Ovary (tissue), 9 donors: ENCODE data around the gene ALG8. TPM values are rescaled to one million over a fixed set of nuclear protein-coding genes. Genes with fewer than 3 reads are reported as not detected.

Source experiments
- DNase-seq, 5 donors: peaks; one replicate each; pipeline ENCODE4 v3.0.0-alpha.2; 2019 to 2020
- H3K27ac ChIP-seq, 2 donors: fragments of 200-600 bp; one replicate each; pipeline versions ENCODE4 v1.5.1 to v1.8.0; 2019 to 2022
- H3K27me3 ChIP-seq: fragments of 200-600 bp; one replicate; pipeline ENCODE4 v1.8.0; 2022
- H3K36me3 ChIP-seq: fragments of 200-600 bp; sonication (generic); one replicate; pipeline ENCODE4 v1.5.1; 2019
- H3K4me1 ChIP-seq: one replicate; pipeline ENCODE4 v1.8.1; 2013; ENCODE audit warnings: mild to moderate bottlenecking, moderate library complexity; ENCODE audit not compliant: insufficient read depth
- H3K4me3 ChIP-seq: fragments of 200-600 bp; sonication (generic); one replicate; pipeline ENCODE4 v1.5.1; 2017
- H3K9me3 ChIP-seq, 2 donors: fragments of 200-600 bp in 1 of 2; sonication (generic) in 1 of 2; one replicate each; pipeline versions ENCODE4 v1.5.1 to v1.8.1; 2013 to 2019; ENCODE audit warnings: mild to moderate bottlenecking in 1 of 2, moderate library complexity in 1 of 2
- EP300 ChIP-seq: sonication (generic); formaldehyde crosslinking; IDR thresholded peaks from one replicate; pipeline ENCODE4 v1.6.1; 2017; ENCODE audit warnings: antibody characterized with exemption
- POLR2A ChIP-seq: fragments of 450-650 bp; IDR thresholded peaks from one replicate; pipeline ENCODE4 v1.6.1; 2017; ENCODE audit warnings: antibody characterized with exemption, mild to moderate bottlenecking, moderate library complexity
- WGBS, 3 donors: extraction: QIAGEN DNeasy Blood & Tissue Kit in 1 of 3; methylation state at CpG; one replicate each; pipeline versions ENCODE4 v1.1.5 to v1.1.7; 2013 to 2017; 5-methylcytosine and 5-hydroxymethylcytosine counted together
- intact Hi-C, 4 donors: fragments of 100-400 bp; cut with DNase I; formaldehyde crosslinking; loops; one replicate each; pipeline versions ENCODE4 v1.11.0 to v1.15.1; 2022 to 2023
- polyA plus RNA-seq, 2 donors: library from polyadenylated mRNA; stranded (reverse); fragments of 200-250 nt in 1 of 2; fragments of 350-450 nt in 1 of 2; fragmentation: Illumina TruSeq in 1 of 2; extraction: RNeasy Lipid Tissue Mini Kit (QIAGEN cat#74804) in 1 of 2; gene quantifications; one replicate each; pipeline ENCODE4 v1.2.3, GENCODE V29; 2013 to 2014
- total RNA-seq, 7 donors: library from RNA; depleted of rRNA in 2 of 7; stranded (reverse); fragments of >200 nt in 2 of 7; fragmentation: NEBNext Ultra II Directional in 3 of 7; extraction: Animal tissue kit (Norgen Biotek cat#: 25700) in 3 of 7; gene quantifications; one replicate each; pipeline versions ENCODE4 v1.1.0 to v1.2.4, GENCODE V29; 2016 to 2023
- TF ChIP-seq, protein P1 (sequence below), 3 donors: fragments of 450-650 bp in 2 of 3; fragments of 200-600 bp in 1 of 3; IDR thresholded peaks; one replicate each; pipeline versions ENCODE4 v1.5.1 to v1.8.0; 2016 to 2022; ENCODE audit warnings: antibody characterized with exemption in 3 of 3, mild to moderate bottlenecking in 1 of 3
- donor health status: DM: no; HTN: no; CAD: no; lungs with moderate emphysema.
- donor health status: DM: no; HTN: no; CAD: no.
- donor health status: Bipolar disorder and iron deficiency.
- donor health status: DM: yes; HTN: yes; CAD: no.
- donor health status: DM: no; HTN: no; CAD: no.
- donor health status: DM: yes; HTN: yes; CAD: no.

Gene ALG8
- total and polyA plus RNA-seq, 9 donors: 20.1 to 57.8 (median 28.5) TPM

- no peak overlapping the region for H3K27ac ChIP-seq
- TF ChIP-seq, protein P1, sequence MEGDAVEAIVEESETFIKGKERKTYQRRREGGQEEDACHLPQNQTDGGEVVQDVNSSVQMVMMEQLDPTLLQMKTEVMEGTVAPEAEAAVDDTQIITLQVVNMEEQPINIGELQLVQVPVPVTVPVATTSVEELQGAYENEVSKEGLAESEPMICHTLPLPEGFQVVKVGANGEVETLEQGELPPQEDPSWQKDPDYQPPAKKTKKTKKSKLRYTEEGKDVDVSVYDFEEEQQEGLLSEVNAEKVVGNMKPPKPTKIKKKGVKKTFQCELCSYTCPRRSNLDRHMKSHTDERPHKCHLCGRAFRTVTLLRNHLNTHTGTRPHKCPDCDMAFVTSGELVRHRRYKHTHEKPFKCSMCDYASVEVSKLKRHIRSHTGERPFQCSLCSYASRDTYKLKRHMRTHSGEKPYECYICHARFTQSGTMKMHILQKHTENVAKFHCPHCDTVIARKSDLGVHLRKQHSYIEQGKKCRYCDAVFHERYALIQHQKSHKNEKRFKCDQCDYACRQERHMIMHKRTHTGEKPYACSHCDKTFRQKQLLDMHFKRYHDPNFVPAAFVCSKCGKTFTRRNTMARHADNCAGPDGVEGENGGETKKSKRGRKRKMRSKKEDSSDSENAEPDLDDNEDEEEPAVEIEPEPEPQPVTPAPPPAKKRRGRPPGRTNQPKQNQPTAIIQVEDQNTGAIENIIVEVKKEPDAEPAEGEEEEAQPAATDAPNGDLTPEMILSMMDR (IDR thresholded peaks at IDR 0.05): no peak
- TF ChIP-seq EP300 (no peak), POLR2A (no peak)
- H3K27me3 ChIP-seq: no peaks in the 10 kb centered on the region
- no peak for DNase-seq
- intact Hi-C loops: no loop called here
- H3K4me3 ChIP-seq: no peak overlapping the region
- peaks cover 2% of the 10 kb centered on the region for H3K4me1 ChIP-seq
- 84 to 89% (median 84%) methylated on average over 2 of the region's 2 CpGs for WGBS, 3 donors
- H3K36me3 ChIP-seq: no peaks in the 10 kb centered on the region
- H3K9me3 ChIP-seq: no peaks in the 10 kb centered on the region
Observed at GRCh38 chr11:78070621-78071020, 68.8 kb downstream of the ALG8 start.

DNA sequence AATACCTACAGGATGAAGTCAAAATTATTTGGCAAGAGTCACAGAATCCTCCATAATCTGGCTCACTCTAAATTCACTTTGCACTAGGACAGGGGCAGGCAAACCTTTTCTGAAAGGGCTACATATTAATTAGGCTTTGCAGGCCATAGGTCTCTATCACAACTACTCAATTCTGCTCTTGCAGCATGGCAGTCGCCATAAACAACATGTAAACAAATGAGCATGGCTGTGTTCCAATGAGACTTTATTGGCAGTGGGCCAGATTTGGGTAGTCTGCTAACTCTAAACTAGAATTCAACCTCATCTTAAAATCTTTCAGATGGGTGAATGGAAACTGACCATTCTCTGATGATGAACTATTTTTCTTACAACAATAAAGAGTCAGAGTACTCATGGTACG is 70.0 kb downstream of the ALG8 start:
- intact Hi-C loops: no loop called here
- DNase-seq: no peak
- H3K27me3 ChIP-seq: no peaks in the 10 kb centered on the region
- TF ChIP-seq, protein P1 (IDR thresholded peaks at IDR 0.05): no peak
- no peak for TF ChIP-seq POLR2A
- TF ChIP-seq EP300: no peak
- no peak overlapping the region for H3K27ac ChIP-seq
- no peaks in the 10 kb centered on the region for H3K36me3 ChIP-seq
- 47 to 63% (median 59%) methylated on average over 2 of the region's 2 CpGs for WGBS, 3 donors
- no peaks in the 10 kb centered on the region for H3K9me3 ChIP-seq
- H3K4me3 ChIP-seq: no peak overlapping the region
- H3K4me1 ChIP-seq: no peaks in the 10 kb centered on the region

DNA sequence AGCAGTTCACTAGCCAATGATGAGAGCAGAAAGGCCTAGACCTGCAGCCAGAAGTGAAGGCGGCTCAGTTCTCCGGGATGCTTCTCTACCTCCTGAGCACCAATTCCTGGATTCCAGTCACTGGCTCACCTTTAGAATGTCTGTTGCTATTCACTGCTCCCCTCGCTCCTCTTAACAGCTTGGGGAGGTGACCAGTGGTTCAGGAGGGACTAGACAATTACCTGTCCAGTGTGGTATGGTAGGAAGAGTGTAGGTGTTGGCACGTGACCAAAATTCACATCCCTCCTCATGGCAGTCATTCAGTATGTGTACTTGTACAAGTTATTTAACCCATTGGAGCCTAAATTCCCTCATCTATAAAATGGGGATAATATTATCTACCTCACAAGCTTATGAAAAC is 71.7 kb downstream of the ALG8 start:
- intact Hi-C loops: no loop called here
- Histone ChIP-seq H3K4me1 (no peaks in the 10 kb centered on the region), H3K27ac (no peak overlapping the region), H3K36me3 (no peaks in the 10 kb centered on the region), H3K27me3 (no peaks in the 10 kb centered on the region), H3K9me3 (no peaks in the 10 kb centered on the region), H3K4me3 (no peak overlapping the region)
- no peak for DNase-seq
- WGBS, 3 donors: 85 to 87% (median 86%) methylated on average over 4 of the region's 4 CpGs
- TF ChIP-seq EP300 (no peak), POLR2A (no peak)
- TF ChIP-seq, protein P1 (IDR thresholded peaks at IDR 0.05): no peak

DNA sequence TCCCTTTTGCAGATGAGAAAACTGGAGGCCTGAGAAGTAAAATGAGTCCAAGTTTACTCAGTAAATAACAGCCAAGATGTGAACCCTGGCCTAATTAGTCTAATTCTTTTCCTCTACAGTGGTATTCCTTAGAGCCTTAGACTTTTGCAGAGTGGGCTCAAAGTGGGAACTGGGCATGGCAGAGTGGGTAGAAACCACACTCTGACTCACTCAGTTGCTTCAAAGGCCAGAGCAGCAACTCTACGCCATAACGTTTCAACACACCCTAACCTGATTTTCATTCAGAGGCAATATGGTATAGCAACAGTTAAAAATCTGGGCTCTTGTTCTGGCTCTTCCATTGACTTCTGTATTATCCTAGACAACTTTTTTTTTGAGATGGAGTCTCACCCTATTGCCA is 73.0 kb downstream of the ALG8 start:
- intact Hi-C loops: no loop called here
- H3K36me3 ChIP-seq: no peaks in the 10 kb centered on the region
- no peak for TF ChIP-seq POLR2A
- TF ChIP-seq, protein P1 (IDR thresholded peaks at IDR 0.05): no peak
- TF ChIP-seq EP300: no peak

More for the DNA sequence above, 73.0 kb downstream of the ALG8 start:
- H3K9me3 ChIP-seq: no peaks in the 10 kb centered on the region
- DNase-seq: no peak
- WGBS, 3 donors: 65 to 77% (median 75%) methylated on average over 2 of the region's 2 CpGs
- no peak overlapping the region for H3K4me3 ChIP-seq
- H3K27me3 ChIP-seq: no peaks in the 10 kb centered on the region
- no peaks in the 10 kb centered on the region for H3K4me1 ChIP-seq
- H3K27ac ChIP-seq: no peak overlapping the region
